ENCODE results near the gene RBM28. TPM values are rescaled to one million over a fixed set of nuclear protein-coding genes. Genes with fewer than 3 reads are reported as not detected.

RBM28 gene
- total RNA-seq, 1 donor from 2014 or later: 20.9 TPM

- H3K9me3 ChIP-seq: no peaks in the 10 kb centered on the region
- no peak overlapping the region for H3K4me3 ChIP-seq
- intact Hi-C loops (cut with DNase I): no loop called here
- no peak for TF ChIP-seq POLR2A (IDR thresholded peaks at IDR 0.05)
- no peak for TF ChIP-seq CTCF (IDR thresholded peaks at IDR 0.05)
- TF ChIP-seq POLR2AphosphoS5 (IDR thresholded peaks at IDR 0.05; ENCODE audit: insufficient read depth in 1 of 2, low read depth in 1 of 2): no peak
- no peaks in the 10 kb centered on the region for H3K27me3 ChIP-seq
- DNase-seq (ENCODE audit: extremely low spot score in 2 of 2): no peak
- peaks cover 6% of the 10 kb centered on the region for H3K4me1 ChIP-seq
- no peaks in the 10 kb centered on the region for H3K36me3 ChIP-seq
- H3K27ac ChIP-seq: no peak overlapping the region
These were observed 36.3 kb upstream of the RBM28 start for GRCh38 chr7:128379900-128380479.

DNA sequence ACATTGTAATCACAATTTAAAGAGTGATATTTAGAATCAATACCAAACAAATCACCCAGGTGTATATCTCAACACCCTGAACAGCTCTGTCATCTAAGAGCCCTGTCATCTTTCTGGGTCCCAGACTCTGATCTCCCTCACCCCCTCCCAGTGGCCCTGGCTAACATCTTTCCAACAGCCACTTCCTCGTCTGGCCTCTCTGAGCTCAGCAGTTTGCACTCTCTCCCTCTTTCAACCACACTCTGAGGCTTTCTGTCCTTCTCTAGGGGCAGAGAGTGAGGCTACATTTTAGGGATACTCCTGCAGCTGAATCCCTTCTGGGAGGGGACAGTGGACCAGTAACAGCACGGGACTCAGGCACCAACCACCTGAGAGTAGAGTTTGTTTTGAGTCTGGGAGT lies 34.9 kb upstream of the RBM28 start:
- intact Hi-C loops (cut with DNase I): no loop called here
- no peak overlapping the region for H3K4me3 ChIP-seq
- H3K4me1 ChIP-seq: peaks cover 6% of the 10 kb centered on the region
- TF ChIP-seq CTCF (IDR thresholded peaks at IDR 0.05) (no peak), POLR2AphosphoS5 (IDR thresholded peaks at IDR 0.05; ENCODE audit: insufficient read depth in 1 of 2, low read depth in 1 of 2) (no peak), POLR2A (IDR thresholded peaks at IDR 0.05) (no peak)
- no peaks in the 10 kb centered on the region for H3K36me3 ChIP-seq
- no peaks in the 10 kb centered on the region for H3K27me3 ChIP-seq
- H3K9me3 ChIP-seq: no peaks in the 10 kb centered on the region
- DNase-seq (ENCODE audit: extremely low spot score in 2 of 2): no peak
- H3K27ac ChIP-seq: no peak overlapping the region

- TF ChIP-seq POLR2AphosphoS5 (IDR thresholded peaks at IDR 0.05; ENCODE audit: insufficient read depth in 1 of 2, low read depth in 1 of 2) (no peak), POLR2A (IDR thresholded peaks at IDR 0.05) (no peak), CTCF (IDR thresholded peaks at IDR 0.05) (no peak)
- H3K27ac ChIP-seq: no peak overlapping the region
- no peaks in the 10 kb centered on the region for H3K36me3 ChIP-seq
- no peak overlapping the region for H3K4me3 ChIP-seq
- intact Hi-C loops (cut with DNase I): no loop called here
- H3K4me1 ChIP-seq: no peaks in the 10 kb centered on the region
- DNase-seq (ENCODE audit: extremely low spot score in 2 of 2): no peak
- no peaks in the 10 kb centered on the region for H3K27me3 ChIP-seq
- H3K9me3 ChIP-seq: no peaks in the 10 kb centered on the region
These were observed 32.4 kb upstream of the RBM28 start for GRCh38 chr7:128376077-128376476.

DNA sequence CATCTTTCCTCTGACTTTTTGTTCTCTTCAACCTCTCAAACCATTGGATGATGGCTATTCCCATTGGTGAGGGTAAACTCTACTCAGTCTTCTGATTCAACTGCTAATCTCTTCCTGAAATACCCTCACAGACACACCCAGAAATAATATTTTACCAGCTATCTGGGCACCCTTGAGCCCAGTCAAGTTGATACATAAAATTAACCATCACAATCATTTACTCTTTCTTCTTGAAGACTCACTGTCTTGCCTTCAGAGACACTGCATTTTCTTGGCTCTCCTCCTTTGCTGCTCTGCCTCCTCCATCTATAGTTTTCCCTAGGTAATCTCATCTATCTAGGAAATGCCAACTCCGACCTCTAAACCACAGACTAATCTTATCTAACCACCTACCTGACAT lies 30.3 kb upstream of the RBM28 start:
- no peaks in the 10 kb centered on the region for H3K36me3 ChIP-seq
- H3K4me3 ChIP-seq: no peak overlapping the region
- H3K4me1 ChIP-seq: no peaks in the 10 kb centered on the region
- intact Hi-C loops (cut with DNase I): no loop called here
- H3K27me3 ChIP-seq: no peaks in the 10 kb centered on the region
- no peak overlapping the region for H3K27ac ChIP-seq
- no peaks in the 10 kb centered on the region for H3K9me3 ChIP-seq
- DNase-seq (ENCODE audit: extremely low spot score in 2 of 2): no peak
- no peak for TF ChIP-seq POLR2AphosphoS5 (IDR thresholded peaks at IDR 0.05; ENCODE audit: insufficient read depth in 1 of 2, low read depth in 1 of 2)
- no peak for TF ChIP-seq CTCF (IDR thresholded peaks at IDR 0.05)
- TF ChIP-seq POLR2A (IDR thresholded peaks at IDR 0.05): no peak

GRCh38 chr7:128373606-128374005 lies 29.9 kb upstream of the RBM28 start:
- DNase-seq (ENCODE audit: extremely low spot score in 2 of 2): no peak
- TF ChIP-seq POLR2AphosphoS5 (IDR thresholded peaks at IDR 0.05; ENCODE audit: insufficient read depth in 1 of 2, low read depth in 1 of 2) (no peak), CTCF (IDR thresholded peaks at IDR 0.05) (no peak), POLR2A (IDR thresholded peaks at IDR 0.05) (no peak)
- Histone ChIP-seq H3K27me3 (no peaks in the 10 kb centered on the region), H3K27ac (no peak overlapping the region), H3K36me3 (no peaks in the 10 kb centered on the region), H3K9me3 (no peaks in the 10 kb centered on the region), H3K4me1 (no peaks in the 10 kb centered on the region), H3K4me3 (no peak overlapping the region)
- intact Hi-C loops (cut with DNase I): no loop called here
